Measurements from ENCODE around the gene DNM1.

DNA sequence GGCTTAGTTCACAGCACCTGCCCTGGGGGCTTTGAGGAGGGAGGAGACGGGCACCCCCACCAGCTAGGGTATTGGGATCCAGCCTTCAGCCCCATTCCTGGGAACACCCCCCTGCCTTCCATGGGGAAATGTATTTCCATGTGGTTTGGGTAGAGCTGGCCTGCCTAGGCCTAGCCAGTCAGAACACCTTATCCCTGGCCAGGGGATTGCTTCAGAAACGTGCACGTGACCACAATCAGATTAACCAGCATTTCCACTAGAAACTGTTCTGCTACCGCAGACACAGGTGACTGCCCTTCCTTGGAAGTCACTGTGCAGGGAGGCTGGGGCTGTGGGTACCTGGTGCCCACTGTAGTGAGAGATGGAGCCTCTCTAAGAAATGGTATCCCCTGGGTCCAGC is 29.1 kb upstream of the DNM1 start:
- TF ChIP-seq, protein P1, sequence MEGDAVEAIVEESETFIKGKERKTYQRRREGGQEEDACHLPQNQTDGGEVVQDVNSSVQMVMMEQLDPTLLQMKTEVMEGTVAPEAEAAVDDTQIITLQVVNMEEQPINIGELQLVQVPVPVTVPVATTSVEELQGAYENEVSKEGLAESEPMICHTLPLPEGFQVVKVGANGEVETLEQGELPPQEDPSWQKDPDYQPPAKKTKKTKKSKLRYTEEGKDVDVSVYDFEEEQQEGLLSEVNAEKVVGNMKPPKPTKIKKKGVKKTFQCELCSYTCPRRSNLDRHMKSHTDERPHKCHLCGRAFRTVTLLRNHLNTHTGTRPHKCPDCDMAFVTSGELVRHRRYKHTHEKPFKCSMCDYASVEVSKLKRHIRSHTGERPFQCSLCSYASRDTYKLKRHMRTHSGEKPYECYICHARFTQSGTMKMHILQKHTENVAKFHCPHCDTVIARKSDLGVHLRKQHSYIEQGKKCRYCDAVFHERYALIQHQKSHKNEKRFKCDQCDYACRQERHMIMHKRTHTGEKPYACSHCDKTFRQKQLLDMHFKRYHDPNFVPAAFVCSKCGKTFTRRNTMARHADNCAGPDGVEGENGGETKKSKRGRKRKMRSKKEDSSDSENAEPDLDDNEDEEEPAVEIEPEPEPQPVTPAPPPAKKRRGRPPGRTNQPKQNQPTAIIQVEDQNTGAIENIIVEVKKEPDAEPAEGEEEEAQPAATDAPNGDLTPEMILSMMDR (conservative IDR thresholded peaks at IDR 0.05; ENCODE audit: low read depth in 2 of 2): no peak
- TF ChIP-seq EZH2 (IDR thresholded peaks at IDR 0.05; ENCODE audit: low read depth, unreplicated experiment) (no peak), POLR2AphosphoS5 (IDR thresholded peaks at IDR 0.05; ENCODE audit: low read depth) (no peak), JUNB (IDR thresholded peaks at IDR 0.05; ENCODE audit: unreplicated experiment) (no peak), EZH2phosphoT487 (IDR thresholded peaks at IDR 0.05; ENCODE audit: unreplicated experiment) (no peak), STAT1 (IDR thresholded peaks at IDR 0.05; ENCODE audit: unreplicated experiment) (no peak), CREB1 (CRISPR knock-in tag; IDR thresholded peaks at IDR 0.05; ENCODE audit: low read depth) (no peak), ZNF331 (CRISPR knock-in tag; IDR thresholded peaks at IDR 0.05; ENCODE audit: low read depth) (no peak), NANOG (IDR thresholded peaks at IDR 0.05; ENCODE audit: borderline replicate concordance) (no peak)
- TF ChIP-seq, protein P2, sequence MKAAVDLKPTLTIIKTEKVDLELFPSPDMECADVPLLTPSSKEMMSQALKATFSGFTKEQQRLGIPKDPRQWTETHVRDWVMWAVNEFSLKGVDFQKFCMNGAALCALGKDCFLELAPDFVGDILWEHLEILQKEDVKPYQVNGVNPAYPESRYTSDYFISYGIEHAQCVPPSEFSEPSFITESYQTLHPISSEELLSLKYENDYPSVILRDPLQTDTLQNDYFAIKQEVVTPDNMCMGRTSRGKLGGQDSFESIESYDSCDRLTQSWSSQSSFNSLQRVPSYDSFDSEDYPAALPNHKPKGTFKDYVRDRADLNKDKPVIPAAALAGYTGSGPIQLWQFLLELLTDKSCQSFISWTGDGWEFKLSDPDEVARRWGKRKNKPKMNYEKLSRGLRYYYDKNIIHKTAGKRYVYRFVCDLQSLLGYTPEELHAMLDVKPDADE (IDR thresholded peaks at IDR 0.05): no peak
- TF ChIP-seq, protein P3, sequence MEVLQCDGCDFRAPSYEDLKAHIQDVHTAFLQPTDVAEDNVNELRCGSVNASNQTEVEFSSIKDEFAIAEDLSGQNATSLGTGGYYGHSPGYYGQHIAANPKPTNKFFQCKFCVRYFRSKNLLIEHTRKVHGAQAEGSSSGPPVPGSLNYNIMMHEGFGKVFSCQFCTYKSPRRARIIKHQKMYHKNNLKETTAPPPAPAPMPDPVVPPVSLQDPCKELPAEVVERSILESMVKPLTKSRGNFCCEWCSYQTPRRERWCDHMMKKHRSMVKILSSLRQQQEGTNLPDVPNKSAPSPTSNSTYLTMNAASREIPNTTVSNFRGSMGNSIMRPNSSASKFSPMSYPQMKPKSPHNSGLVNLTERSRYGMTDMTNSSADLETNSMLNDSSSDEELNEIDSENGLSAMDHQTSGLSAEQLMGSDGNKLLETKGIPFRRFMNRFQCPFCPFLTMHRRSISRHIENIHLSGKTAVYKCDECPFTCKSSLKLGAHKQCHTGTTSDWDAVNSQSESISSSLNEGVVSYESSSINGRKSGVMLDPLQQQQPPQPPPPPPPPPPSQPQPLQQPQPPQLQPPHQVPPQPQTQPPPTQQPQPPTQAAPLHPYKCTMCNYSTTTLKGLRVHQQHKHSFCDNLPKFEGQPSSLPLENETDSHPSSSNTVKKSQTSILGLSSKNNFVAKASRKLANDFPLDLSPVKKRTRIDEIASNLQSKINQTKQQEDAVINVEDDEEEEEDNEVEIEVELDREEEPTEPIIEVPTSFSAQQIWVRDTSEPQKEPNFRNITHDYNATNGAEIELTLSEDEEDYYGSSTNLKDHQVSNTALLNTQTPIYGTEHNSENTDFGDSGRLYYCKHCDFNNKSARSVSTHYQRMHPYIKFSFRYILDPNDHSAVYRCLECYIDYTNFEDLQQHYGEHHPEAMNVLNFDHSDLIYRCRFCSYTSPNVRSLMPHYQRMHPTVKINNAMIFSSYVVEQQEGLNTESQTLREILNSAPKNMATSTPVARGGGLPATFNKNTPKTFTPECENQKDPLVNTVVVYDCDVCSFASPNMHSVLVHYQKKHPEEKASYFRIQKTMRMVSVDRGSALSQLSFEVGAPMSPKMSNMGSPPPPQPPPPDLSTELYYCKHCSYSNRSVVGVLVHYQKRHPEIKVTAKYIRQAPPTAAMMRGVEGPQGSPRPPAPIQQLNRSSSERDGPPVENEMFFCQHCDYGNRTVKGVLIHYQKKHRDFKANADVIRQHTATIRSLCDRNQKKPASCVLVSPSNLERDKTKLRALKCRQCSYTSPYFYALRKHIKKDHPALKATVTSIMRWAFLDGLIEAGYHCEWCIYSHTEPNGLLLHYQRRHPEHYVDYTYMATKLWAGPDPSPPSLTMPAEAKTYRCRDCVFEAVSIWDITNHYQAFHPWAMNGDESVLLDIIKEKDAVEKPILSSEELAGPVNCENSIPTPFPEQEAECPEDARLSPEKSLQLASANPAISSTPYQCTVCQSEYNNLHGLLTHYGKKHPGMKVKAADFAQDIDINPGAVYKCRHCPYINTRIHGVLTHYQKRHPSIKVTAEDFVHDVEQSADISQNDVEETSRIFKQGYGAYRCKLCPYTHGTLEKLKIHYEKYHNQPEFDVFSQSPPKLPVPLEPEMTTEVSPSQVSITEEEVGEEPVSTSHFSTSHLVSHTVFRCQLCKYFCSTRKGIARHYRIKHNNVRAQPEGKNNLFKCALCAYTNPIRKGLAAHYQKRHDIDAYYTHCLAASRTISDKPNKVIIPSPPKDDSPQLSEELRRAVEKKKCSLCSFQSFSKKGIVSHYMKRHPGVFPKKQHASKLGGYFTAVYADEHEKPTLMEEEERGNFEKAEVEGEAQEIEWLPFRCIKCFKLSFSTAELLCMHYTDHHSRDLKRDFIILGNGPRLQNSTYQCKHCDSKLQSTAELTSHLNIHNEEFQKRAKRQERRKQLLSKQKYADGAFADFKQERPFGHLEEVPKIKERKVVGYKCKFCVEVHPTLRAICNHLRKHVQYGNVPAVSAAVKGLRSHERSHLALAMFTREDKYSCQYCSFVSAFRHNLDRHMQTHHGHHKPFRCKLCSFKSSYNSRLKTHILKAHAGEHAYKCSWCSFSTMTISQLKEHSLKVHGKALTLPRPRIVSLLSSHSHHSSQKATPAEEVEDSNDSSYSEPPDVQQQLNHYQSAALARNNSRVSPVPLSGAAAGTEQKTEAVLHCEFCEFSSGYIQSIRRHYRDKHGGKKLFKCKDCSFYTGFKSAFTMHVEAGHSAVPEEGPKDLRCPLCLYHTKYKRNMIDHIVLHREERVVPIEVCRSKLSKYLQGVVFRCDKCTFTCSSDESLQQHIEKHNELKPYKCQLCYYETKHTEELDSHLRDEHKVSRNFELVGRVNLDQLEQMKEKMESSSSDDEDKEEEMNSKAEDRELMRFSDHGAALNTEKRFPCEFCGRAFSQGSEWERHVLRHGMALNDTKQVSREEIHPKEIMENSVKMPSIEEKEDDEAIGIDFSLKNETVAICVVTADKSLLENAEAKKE (CRISPR knock-in tag; IDR thresholded peaks at IDR 0.05): no peak
- TF ChIP-seq, protein P4, sequence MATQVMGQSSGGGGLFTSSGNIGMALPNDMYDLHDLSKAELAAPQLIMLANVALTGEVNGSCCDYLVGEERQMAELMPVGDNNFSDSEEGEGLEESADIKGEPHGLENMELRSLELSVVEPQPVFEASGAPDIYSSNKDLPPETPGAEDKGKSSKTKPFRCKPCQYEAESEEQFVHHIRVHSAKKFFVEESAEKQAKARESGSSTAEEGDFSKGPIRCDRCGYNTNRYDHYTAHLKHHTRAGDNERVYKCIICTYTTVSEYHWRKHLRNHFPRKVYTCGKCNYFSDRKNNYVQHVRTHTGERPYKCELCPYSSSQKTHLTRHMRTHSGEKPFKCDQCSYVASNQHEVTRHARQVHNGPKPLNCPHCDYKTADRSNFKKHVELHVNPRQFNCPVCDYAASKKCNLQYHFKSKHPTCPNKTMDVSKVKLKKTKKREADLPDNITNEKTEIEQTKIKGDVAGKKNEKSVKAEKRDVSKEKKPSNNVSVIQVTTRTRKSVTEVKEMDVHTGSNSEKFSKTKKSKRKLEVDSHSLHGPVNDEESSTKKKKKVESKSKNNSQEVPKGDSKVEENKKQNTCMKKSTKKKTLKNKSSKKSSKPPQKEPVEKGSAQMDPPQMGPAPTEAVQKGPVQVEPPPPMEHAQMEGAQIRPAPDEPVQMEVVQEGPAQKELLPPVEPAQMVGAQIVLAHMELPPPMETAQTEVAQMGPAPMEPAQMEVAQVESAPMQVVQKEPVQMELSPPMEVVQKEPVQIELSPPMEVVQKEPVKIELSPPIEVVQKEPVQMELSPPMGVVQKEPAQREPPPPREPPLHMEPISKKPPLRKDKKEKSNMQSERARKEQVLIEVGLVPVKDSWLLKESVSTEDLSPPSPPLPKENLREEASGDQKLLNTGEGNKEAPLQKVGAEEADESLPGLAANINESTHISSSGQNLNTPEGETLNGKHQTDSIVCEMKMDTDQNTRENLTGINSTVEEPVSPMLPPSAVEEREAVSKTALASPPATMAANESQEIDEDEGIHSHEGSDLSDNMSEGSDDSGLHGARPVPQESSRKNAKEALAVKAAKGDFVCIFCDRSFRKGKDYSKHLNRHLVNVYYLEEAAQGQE (IDR thresholded peaks at IDR 0.05; ENCODE audit: unreplicated experiment): no peak

All from GM23338 (cell line).